H1 (cell line): Measurements from ENCODE around the gene MAP3K14.

Source experiments
- BRCA1 ChIP-seq: IDR thresholded peaks from 2 replicates; pipeline ENCODE4 v1.6.1; 2012; ENCODE audit warnings: low read depth, low read length, improper control_type of control experiment
- CTCF ChIP-seq, 3 experiments: IDR thresholded peaks; 1 replicate in 2 of 3; 2 replicates in 1 of 3; pipeline versions ENCODE4 v1.5.1 to v1.6.1; 2011; ENCODE audit warnings: low read length in 3 of 3, mild to moderate bottlenecking in 3 of 3, inconsistent platforms in 2 of 3, low read depth in 1 of 3, moderate library complexity in 1 of 3; ENCODE audit not compliant: insufficient read depth in 1 of 3; ENCODE audit errors: control extremely low read depth in 1 of 3
- NRF1 ChIP-seq: IDR thresholded peaks from 2 replicates; pipeline ENCODE4 v1.6.1; 2011; ENCODE audit warnings: mild to moderate bottlenecking, low read depth, low read length, improper control_type of control experiment
- POLR2A ChIP-seq, 2 experiments: IDR thresholded peaks; 1 replicate in 1 of 2; 2 replicates in 1 of 2; pipeline ENCODE4 v1.6.1; 2011; ENCODE audit warnings: low read depth in 2 of 2, low read length in 2 of 2, mild to moderate bottlenecking in 2 of 2; ENCODE audit errors: control extremely low read depth in 1 of 2
- POLR2AphosphoS5 ChIP-seq: IDR thresholded peaks from 2 replicates; pipeline ENCODE4 v1.6.1; 2011; ENCODE audit warnings: low read depth, low read length
- RAD21 ChIP-seq, 2 experiments: IDR thresholded peaks in 1 of 2; conservative IDR thresholded peaks in 1 of 2; 2 replicates each; pipeline ENCODE4 v1.6.1; 2011; ENCODE audit warnings: low read depth in 2 of 2, low read length in 2 of 2, improper control_type of control experiment in 1 of 2, inconsistent platforms in 1 of 2, mild to moderate bottlenecking in 1 of 2, moderate library complexity in 1 of 2
- TAF1 ChIP-seq: IDR thresholded peaks from 2 replicates; pipeline ENCODE4 v1.6.1; 2011; ENCODE audit warnings: mild to moderate bottlenecking, low read depth, low read length
- TF ChIP-seq, protein P1 (sequence below): IDR thresholded peaks from 2 replicates; pipeline ENCODE4 v1.6.1; 2011; ENCODE audit warnings: low read length, improper control_type of control experiment
- TF ChIP-seq, protein P2 (sequence below): IDR thresholded peaks from 2 replicates; pipeline ENCODE4 v1.6.1; 2012; ENCODE audit warnings: inconsistent platforms
- TF ChIP-seq, protein P3 (sequence below): IDR thresholded peaks from 2 replicates; pipeline ENCODE4 v1.6.1; 2011; ENCODE audit warnings: low read depth, mild to moderate bottlenecking, low read length; ENCODE audit not compliant: insufficient read depth

DNA sequence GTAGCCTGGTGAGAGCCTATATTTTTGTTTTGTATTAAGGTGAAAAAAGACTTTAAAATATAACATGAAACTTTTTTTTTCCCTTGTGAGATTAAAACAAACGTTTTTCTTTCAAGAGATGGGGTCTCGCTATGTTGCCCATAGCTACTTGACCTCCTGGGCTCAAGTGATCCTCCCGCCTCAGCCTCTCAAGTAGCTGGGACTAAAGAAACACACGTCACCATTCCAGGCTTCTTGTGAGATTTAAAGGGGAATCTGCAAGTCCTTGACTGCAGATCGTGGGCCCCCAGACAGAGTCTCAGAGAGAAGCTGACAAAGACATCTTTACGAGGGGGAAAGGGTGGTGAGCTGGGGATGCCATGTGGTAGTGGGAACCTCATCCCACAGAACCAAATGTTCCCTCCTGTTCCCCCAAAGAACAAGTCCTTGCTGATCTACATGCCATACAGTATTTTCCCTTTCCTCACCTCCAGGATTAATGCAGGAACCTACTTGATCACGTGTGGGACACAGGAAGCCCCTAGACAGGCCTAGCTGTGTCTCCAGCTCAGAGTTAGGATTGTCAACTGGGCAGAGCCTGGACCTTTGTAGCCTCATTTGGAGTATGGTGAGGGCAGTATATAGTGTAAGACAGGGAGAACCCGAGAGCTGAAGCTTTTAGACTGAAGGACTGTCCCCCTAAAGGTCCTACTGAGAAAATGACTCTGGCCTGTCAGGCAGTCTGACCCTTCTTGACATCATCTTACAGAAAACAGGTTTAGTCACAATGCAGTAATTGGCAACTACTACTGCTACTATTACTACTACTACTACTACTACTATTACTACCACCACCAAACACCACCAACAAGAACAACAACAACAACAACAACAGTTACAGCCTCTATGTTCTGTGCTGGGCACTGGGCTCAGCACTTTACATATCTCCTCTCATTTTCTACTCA, 4.1 kb downstream of the MAP3K14 start:
- no peak for TF ChIP-seq CTCF (IDR thresholded peaks at IDR 0.05; ENCODE audit: control extremely low read depth in 1 of 3, insufficient read depth in 1 of 3, low read depth in 1 of 3, low read length in 3 of 3)
- no peak for TF ChIP-seq POLR2A (IDR thresholded peaks at IDR 0.05; ENCODE audit: control extremely low read depth in 1 of 2, low read depth in 2 of 2, low read length in 2 of 2)
- no peak for TF ChIP-seq BRCA1
- no peak for TF ChIP-seq RAD21 (IDR thresholded peaks at IDR 0.05 in 1 of 2, conservative IDR thresholded peaks at IDR 0.05 in 1 of 2; ENCODE audit: low read depth in 2 of 2, low read length in 2 of 2)
- TF ChIP-seq, protein P1, sequence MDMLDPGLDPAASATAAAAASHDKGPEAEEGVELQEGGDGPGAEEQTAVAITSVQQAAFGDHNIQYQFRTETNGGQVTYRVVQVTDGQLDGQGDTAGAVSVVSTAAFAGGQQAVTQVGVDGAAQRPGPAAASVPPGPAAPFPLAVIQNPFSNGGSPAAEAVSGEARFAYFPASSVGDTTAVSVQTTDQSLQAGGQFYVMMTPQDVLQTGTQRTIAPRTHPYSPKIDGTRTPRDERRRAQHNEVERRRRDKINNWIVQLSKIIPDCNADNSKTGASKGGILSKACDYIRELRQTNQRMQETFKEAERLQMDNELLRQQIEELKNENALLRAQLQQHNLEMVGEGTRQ: no peak
- TF ChIP-seq TAF1: no peak
- TF ChIP-seq POLR2AphosphoS5: no peak
- TF ChIP-seq, protein P2, sequence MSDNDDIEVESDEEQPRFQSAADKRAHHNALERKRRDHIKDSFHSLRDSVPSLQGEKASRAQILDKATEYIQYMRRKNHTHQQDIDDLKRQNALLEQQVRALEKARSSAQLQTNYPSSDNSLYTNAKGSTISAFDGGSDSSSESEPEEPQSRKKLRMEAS: no peak
- no peak for TF ChIP-seq NRF1
- TF ChIP-seq, protein P3, sequence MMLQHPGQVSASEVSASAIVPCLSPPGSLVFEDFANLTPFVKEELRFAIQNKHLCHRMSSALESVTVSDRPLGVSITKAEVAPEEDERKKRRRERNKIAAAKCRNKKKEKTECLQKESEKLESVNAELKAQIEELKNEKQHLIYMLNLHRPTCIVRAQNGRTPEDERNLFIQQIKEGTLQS: no peak
